NCI-H510A treated with DMSO at 0.1 percent for 48 hours (cell line): ENCODE data around the gene GPD2.

ENCODE experiments used
- DNase-seq: peaks from one replicate; lab custom pipeline; 2025; lab: John Stamatoyannopoulos, UW

GPD2 gene

DNA sequence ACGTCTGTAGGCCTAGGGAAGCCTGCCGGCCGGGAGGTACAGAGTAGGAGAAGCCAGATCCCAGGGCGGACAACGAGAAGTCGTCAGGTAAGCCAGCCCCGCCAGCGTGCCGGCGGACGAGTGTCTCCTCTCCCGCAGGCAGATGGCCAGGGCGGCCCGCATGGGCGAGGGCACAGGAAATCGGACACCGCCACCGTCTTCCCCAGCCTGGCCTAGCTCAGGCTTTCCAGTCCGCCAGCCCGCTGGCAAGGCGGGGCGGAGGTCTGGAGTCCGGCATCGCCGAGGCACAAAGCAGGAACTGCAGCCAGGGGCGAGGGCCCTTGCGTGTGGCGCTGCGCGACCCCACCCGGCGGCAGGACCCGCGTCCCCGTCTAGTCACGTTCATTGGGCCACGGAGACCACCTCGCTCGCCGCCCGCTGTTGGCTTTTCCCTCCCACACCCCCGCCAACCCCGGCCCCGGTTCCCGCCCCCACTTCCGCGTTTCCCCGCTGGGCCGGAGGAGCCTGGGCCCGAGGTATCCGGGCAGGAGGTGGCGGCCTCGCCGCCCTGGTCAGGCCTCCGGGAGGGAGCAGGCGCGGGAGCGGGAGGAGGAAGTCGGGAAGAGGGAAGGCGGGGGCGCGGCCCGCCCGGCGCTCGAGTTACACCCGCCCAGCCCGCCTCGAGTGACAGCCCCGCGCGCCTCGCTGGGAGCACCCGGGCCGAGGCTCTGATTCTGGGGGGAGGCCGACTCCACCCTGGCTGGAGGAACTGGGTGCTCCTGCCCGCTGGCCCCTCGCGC is at the start of gene GPD2:
Gene GPD2, plus strand, starts transcription at position 662 of the 779 bp plus-strand sequence. CDS start 39,727 bp downstream, outside the sequence.
- DNase-seq: peak; percentile 59

DNA sequence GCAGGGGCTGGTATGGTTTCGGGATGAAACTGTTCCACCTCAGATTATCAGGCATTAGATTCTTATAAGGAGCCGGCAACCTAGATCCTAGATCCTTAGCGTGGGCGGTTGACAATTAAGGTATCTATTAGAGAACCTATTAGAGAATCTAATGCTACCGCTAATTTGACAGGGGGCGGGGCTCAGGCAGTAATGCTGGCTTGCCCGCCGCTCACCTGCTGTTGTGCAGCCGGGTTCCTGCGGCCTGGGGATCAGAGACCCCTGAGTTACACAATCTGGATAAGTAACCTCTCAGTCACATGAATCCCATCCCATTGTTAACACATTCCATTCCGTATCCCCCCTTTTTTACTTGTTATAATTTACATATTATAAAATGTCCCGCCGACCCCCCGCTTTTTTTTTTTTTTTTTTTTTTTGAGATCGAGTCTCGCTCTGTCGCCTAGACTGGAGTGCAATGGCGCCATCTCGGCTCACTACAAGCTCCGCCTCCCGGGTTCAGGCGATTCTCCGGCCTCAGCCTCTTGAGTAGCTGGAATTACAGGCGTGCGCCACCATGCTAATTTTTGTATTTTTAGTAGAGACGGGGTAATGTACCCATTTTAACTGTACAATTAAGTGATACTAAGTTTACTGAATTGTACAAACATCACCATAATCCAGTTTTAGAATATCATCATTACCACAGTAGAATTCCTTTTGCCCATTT is 42.0 kb upstream of the GPD2 start:
- DNase-seq: no peak

DNA sequence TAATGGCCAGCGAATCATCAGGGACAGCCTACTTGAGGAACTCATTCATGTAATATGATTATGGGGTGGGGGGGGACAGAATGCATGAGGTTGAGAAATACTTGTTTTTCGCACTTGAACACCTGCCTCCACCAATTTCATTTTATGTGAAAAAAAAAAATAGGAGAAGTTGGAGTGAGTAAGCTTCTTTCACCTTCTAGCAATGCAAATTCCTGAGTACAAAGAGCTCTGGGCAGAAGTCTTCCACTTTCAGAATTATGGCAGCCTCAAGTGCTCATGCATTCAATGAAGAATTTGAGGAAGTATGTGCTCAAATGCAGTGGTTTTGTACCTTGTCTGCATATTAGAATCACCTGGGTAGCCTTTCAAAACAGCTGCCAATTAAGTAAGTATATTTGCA is 40.1 kb upstream of the GPD2 start:
- DNase-seq: no peak

DNA sequence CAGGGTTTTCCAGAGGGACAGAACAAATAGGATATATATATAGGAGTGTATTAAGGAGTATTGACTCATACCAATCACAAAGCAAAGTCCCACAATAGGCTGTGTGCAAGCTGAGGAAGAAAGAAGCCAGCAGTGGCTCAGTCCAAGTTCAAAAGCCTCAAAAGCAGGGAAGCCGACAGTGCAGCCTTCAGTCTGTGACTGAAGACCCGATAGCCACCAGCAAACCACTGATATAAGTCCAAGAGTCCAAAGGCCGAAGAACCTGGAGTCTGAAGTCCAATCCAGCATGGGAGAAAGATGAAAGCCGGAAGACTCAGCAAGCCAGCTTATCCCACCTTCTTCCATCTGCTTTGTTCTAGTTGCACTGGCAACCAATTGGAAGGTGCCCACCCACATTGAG is 39.0 kb upstream of the GPD2 start:
- no peak for DNase-seq

DNA sequence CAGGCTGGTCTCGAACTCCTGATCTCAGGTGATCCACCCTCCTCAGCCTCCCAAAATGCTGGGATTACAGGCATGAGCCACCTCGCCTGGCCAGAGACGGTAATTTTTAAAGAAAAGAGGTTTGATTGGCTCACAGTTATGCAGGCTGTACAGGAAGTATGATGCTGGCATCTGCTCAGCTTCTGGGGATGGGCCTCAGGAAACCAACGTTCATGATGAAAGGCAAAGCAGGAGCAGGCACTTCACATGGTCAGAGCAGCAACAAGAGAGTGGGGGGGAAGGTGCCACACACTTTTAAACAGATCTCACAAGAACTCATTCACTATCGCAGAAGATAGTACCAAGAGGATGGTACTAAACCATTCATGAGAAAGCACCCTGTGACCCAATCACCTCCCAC is 38.0 kb upstream of the GPD2 start:
- DNase-seq: no peak

DNA sequence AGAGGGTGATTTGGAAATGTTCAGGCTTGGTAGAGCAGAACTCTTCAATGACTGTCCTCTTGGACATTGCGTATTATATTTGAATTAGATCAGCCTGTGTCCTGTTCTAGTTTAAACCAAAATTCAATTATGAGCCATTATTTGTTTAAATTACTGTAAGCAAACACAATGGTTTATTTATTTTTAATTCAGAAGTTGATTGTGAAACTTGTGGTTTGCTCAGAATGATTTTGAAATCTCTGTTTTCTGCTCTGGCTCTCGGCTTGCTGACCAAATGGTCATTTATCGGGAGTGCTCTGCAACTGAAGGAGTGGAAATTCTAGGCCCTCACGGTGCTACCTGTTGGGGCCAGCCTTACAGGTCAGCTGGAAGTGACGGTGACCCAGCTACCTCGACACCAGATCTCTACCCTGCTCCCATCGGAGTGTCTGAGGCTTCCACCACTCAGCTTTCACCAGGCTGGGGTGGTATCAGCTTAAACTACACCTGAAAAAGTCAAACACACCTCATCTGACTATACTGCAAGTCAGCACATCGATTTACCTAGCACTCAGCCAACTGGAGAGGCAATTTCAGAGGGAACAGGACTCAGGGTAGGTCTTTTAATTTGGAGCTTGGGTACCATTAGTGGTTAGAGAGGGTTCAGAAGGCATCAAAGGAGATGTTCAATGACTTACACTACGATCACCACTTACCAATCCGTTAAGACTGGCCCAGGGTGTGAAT is 36.8 kb upstream of the GPD2 start:
- peak; percentile 35 for DNase-seq

DNA sequence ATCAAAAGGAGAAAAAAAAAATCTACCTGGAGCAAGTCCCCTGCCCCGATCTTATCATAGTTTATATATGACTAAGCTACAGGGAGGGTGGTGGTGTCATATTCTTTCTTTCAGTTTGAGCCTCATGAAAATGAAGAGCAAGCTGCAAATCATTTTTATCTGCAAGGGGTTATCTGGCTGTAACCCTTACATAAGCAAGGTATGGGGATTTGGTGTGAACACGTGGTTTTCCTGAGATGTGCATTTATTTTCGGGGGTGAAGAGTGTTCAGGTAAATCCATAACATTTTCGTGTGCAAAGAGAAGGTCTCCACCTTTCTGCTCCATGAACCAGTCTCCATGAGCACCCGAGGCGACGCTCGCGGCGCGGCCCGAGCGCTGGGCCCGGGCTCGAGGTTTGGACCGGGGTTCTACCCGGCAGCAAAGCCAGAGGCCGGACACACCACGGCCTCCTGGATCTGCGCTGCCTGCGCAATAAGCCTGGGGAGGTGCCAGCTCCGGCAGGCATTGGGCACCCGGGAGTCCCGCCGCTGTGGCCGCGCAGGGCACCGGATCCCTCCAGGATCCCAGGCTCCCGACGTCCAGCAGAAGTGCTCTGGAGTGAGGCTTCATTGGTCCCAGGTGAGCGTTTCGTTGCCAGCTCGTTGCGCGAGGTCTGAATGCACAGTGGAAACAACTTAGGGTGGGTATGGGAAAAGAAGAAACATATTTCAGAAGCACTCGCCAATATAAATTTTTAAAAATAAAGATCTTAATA is 36.1 kb upstream of the GPD2 start:
- DNase-seq: peak; percentile 74

DNA sequence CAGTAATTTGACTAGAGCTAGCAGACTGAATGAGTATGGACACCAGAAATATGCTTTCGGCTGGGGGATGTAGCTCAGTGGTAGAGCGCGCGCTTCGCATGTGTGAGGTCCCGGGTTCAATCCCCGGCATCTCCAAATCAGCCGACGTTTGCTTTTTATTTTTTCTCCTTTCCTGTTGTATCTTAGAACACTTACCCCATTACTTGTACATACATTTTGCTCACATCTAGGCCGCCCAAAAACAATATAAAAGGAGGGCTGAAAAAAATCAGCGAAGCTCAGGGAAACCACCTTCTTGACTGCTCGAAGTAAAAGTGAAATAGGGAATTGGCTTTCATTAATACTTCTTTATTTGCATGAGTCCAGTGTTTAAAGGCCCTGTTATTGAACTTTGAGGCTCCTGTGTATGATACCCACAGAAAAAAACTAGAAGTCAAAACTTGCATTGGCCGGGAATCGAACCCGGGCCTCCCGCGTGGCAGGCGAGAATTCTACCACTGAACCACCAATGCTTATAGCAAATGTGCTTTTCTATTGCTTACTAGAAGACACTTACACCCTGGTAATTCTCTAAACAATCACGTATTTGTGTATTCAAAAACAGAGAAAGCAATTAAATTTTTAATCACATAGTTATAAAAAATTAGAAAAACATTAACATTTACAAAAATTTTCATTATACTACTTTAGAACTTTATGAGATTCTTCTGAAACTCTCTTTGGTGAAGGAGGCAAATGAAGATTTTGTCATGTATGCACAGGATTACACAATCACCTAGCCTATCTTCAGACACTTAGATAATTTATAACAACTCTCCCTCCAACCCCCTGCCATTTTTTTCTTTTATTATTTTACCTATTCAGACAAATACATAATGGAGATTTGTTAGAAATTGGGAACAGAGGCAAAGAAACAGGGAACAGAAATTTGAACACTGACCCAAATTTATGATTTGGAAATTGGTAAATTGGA is 35.2 kb upstream of the GPD2 start:
- DNase-seq: peak; percentile 44

DNA sequence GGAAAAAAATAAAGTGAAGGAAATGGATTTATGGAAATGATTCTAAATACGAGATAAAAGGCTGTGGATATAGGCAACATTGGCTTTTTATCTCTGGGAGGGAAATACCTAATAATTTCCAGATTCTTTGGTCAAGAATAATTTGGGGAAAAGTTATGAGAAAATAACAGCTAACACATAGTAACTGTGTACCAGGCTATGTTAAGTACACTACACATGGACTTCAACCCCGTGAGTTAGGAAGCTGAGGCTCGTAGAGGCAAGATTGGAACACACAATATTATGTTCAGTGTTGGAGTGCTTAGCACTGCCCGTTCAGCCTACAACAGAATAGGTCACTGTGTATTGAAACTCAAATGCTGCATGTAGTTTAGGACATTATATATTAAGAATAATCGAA is 34.3 kb upstream of the GPD2 start:
- no peak for DNase-seq

DNA sequence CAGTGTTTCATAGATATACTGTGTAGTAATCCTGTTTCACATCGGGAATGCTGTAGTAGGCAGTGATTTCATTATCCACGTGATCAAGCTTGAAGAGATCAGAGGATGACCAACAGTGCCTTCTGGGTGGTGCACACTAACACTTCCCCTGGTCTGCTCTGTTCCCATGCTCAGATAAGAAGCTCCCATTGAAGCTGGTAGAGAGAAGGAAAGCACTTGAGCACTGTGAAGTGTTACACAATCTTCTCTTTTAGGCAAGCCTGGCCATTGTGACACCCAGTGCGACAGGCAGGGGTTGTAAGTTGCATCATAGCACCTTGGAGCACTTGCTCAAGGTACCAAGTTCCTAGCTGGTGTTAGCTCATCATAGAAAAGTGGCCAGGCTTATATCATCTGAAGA is 30.6 kb upstream of the GPD2 start:
- DNase-seq: no peak

DNA sequence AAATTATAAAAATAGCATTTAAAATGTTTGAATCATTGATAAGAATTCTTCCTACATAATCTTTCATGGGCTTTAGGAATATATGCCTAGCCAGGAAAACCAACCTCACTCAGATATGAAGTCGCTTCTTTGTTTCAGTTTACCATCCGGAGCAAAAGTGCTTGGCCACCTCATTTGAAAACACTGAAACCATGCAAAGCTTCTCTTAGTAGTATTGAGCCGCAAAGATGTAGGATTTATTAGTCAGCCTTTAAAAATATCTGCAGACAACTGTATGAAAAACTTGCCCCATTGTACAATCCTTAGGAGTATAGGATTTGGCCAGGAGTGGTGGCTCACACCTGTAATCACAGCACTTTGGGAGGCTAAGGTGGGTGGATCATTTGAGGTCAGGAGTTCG is 24.3 kb upstream of the GPD2 start:
- no peak for DNase-seq

DNA sequence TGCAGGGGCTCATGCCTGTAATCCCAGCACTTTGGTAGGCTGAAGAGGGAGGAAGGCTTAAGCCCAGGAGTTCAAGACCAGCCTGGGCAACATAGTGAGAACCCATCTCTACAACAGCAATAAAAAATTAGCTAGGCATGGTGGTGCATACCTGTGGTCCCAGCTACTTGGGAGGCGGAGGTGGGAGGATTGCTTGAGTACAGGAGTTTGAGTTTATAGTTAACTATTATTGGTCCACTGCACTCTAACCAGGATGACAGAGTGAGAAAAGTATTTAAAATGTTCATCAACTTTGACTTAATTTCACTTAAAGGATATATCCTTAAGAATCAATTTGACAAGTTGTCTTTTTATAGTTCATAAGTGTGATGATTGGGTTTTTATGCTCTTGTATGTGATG is 14.3 kb upstream of the GPD2 start:
- DNase-seq: no peak

DNA sequence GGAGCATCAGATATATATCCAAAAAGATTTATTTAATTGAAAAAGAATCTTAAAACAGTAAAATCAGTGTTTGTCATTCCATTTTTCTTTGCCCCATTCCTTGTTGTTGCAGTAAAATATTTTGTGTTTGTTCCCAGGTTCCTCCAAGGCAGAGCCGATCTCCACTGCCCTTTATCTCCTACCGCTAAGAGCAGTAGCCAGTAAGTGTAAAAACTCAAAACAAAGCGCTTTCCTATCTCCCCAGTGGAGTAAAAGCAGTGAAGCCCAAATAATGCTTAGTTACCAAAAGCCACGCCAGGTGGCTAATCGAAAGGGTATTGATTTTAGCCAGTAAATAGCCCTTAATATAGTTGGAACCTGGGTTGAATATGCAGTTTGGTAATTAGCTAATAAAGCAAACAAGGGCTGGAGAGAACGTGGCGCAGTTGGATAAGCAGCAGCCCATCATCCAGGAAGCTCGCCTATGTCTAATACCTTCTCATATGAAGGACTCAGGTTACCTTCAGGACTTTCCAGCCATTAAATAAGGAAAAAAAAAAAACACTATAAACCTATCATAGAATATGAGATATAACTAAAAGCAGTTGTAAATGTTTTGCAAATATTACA is 12.4 kb upstream of the GPD2 start:
- peak; percentile 56 for DNase-seq

DNA sequence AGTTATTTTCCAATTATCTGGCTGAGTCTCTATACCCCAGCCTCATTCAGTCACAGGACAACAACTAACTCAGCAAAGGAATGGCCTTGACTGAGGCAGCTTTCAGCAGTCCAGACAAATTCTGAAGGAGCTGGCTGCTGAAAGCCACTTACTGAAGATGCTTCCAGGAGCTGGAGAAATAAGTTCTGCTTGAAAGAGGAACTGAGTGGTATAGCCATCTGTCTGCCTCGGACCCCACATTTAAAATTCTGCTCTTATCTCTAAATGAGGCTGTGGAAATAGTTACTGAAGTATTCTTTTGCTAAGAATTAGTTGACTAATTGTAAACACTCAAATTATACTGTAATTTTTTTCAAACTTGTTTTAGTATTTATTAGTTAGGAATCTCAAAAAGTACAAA is 9.1 kb upstream of the GPD2 start:
- no peak for DNase-seq

DNA sequence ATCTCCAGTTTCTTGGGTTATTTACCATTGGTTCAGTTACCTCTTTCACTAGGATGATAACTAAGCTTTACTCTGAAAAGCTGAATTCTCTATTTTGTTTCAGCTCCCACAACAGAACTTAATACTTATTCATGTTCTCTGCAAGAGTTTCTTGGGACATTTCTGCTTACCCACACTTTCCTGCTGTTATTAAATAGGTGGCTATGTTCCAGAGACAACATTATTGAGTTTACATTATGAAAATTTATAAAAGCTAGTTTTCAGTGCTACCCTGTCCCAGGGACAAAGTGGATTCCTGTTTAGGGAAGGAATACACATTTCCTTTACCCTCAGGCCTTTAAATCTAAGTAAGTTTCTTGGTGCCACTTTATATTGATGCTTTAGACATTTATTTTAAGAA is 7.0 kb upstream of the GPD2 start:
- DNase-seq: no peak

DNA sequence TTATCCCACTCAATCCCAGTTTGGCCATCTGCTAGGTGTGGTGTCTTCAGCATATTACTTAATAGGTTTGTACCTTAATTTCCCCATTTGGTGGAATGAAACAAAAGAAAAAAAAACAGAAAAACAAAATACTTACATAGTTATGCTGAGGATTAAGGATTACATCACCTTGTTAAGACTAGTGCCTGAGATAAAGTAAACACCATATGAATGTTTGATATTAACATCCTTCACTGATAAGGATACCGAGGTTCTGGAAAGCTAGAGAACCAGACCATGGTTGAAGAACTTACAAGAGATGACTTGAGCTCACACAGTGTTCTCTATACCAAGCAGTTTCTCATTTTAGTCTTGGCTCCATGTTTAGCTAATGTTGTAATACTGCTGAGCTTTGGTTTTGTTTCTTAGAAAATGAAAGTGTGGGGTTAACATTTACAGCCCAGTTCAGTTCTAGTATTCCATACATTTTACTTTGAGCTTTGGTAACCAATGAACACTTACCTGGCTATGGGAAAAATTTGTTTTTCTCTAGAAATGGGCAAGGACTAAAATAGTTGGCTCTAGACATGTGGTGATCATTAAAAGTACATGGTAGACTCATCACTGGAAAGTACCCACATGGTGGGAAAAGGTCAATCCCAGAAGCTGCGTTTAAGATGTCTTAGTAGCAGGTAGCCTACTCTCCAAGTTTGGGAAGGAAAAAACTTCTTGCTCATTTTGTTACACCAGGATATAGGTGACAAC is 5.8 kb upstream of the GPD2 start:
- no peak for DNase-seq

DNA sequence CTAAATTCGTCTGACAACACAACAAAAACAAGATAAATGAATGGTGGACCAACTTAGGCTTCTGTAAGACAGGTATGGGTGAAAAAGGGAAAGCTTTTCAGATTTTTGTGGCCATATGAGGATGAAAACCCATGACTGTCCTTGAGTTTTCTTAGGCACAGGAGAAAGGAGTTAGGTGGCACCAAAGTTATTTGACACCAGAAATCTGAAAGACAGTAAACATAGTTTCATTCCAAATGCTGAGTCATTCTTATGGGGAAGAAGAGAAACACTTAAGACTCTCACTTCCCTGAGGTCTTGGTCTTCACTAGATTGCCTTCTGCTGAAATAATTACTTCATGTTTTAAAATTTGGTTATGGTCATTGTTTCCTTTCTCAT is 5.2 kb upstream of the GPD2 start:
- peak; percentile 5 for DNase-seq

DNA sequence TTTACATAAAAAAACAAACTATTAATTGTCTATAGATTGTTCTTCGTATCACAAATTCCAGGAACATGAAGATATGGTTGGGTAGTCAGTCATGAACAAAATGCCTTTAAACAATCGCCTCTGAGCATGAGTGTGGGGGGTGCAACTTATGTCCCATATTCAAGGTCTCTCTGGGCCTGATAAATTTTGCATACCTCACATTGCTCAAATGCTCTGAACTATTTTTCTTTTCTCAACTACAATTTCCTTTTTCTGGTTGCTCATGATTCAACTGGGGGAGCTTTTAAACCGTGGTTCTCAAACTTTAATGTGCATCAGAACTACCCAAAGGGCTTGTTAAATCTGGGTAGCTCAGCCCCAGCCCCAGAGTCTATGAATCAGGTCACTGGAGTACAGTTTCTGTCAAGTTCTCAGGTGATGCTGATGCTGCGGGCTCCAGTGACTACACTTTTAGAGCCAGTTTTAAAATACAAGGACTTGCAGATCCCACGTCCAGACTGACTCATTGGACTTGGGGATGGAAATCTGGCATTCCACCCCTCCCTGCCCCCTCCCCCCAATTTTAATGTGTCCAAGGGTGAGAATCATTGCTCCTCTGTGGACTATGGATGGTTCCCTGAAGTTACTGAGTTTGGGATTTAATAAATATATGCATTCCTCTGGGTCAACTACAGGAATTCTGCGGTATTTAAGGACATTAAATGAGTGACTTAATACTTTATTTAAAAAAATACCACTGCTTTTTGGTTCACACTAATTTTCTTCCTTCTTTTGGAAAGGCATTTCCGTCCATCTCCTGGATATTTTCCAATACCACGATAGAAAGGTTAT is 1.5 kb upstream of the GPD2 start:
- DNase-seq: no peak

DNA sequence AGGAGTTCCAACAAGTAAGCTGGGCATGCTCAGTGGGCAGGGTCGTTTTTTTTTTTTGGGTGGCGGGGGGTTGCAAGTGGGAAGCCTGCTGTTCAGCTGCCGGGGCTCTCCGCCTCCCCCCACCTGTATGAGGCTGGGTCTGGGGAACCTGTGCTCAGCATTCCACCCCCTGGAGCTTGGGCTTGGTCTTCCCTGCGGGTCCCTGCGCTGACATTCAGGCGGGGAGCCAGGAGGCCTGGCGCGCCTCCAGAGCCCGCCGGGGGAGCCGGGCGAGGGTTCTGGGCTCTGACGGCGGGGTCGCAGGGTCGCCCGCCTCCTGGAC is 822 bp upstream of the GPD2 start:
- DNase-seq: no peak
